ENCODE results near the gene ZBTB22. TPM values are rescaled to one million over a fixed set of nuclear protein-coding genes. Genes with fewer than 3 reads are reported as not detected.

Gene ZBTB22
- polyA plus RNA-seq, 1 donor (not counting 4 experiments of a cell fraction or from before 2014, with no cell fraction given): 6.5 TPM

DNA sequence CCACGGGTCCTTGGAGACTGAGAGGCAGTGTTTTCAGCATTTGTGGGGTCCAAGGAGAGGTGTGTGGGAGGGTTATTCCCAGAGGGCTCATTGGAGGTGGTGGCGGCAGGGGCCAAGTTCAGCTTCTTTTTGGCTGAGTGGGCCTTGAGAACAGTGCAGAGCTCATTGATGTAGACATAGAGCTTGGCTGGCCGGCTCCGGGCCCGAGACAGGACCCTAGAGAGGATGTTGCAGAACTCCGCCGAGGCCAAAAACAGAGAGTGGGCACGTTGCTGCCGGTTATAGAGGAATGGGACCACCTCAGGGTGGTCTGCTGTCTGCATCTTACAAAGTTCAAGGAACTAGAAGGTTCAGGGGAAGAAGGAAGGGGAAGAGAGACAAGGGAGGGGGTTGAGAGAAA lies 3.7 kb upstream of the ZBTB22 start:
- peak overlapping the region; percentile 4 to 65 (median 25) for H3K4me3 ChIP-seq (ENCODE audit: control insufficient read depth in 2 of 3, extremely low read depth in 1 of 3, insufficient read depth in 2 of 3, low read depth in 1 of 3, low read length in 3 of 3)
- no peak overlapping the region for H2AFZ ChIP-seq (ENCODE audit: control insufficient read depth, low read length)
- peak overlapping the region; percentile 31 for H3K9ac ChIP-seq (ENCODE audit: control insufficient read depth, extremely low read depth, insufficient read depth, low read length)
- peak overlapping the region; percentile 80 for H3K27ac ChIP-seq (ENCODE audit: control insufficient read depth, insufficient read depth, low read length)
- TF ChIP-seq, protein P1, sequence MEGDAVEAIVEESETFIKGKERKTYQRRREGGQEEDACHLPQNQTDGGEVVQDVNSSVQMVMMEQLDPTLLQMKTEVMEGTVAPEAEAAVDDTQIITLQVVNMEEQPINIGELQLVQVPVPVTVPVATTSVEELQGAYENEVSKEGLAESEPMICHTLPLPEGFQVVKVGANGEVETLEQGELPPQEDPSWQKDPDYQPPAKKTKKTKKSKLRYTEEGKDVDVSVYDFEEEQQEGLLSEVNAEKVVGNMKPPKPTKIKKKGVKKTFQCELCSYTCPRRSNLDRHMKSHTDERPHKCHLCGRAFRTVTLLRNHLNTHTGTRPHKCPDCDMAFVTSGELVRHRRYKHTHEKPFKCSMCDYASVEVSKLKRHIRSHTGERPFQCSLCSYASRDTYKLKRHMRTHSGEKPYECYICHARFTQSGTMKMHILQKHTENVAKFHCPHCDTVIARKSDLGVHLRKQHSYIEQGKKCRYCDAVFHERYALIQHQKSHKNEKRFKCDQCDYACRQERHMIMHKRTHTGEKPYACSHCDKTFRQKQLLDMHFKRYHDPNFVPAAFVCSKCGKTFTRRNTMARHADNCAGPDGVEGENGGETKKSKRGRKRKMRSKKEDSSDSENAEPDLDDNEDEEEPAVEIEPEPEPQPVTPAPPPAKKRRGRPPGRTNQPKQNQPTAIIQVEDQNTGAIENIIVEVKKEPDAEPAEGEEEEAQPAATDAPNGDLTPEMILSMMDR (optimal IDR thresholded peaks at IDR 0.05 in 1 of 3, IDR thresholded peaks at IDR 0.05 in 1 of 3, conservative IDR thresholded peaks at IDR 0.05 in 1 of 3; ENCODE audit: extremely low read depth in 1 of 3, insufficient read depth in 2 of 3, low read length in 3 of 3): no peak
- no peaks in the 10 kb centered on the region for H3K9me3 ChIP-seq (ENCODE audit: control insufficient read depth, low read depth, low read length)
- dilution Hi-C loops (cut with MboI; ENCODE audit: extremely low pct_ligation_motif_present, low sequenced_read_pairs): no loop called here
- H3K9me1 ChIP-seq (ENCODE audit: control insufficient read depth, extremely low read depth, insufficient read depth, low read length): no peaks in the 10 kb centered on the region
- peak overlapping the region; percentile 94 for H3K4me2 ChIP-seq (ENCODE audit: control insufficient read depth, extremely low read depth, insufficient read depth, low read depth, low read length)
- FAIRE-seq: no peak
- no peak for DNase-seq (ENCODE audit: low read depth, low spot score)
- H3K79me2 ChIP-seq (ENCODE audit: control insufficient read depth, insufficient read depth, low read length): peaks cover 41% of the 10 kb centered on the region
- peaks cover 20 to 27% of the 10 kb centered on the region in 2 experiments for H3K36me3 ChIP-seq (ENCODE audit: control insufficient read depth in 2 of 2, extremely low read depth in 1 of 2, insufficient read depth in 2 of 2, low read length in 2 of 2)
- H3K27me3 ChIP-seq (ENCODE audit: control insufficient read depth, extremely low read depth, insufficient read depth, low read length): no peaks in the 10 kb centered on the region
- no peaks in the 10 kb centered on the region for H4K20me1 ChIP-seq (ENCODE audit: control insufficient read depth, extremely low read depth, insufficient read depth, low read length)
- peaks cover 45% of the 10 kb centered on the region for H3K4me1 ChIP-seq (ENCODE audit: control insufficient read depth, extremely low read depth, insufficient read depth, low read length)

DNA sequence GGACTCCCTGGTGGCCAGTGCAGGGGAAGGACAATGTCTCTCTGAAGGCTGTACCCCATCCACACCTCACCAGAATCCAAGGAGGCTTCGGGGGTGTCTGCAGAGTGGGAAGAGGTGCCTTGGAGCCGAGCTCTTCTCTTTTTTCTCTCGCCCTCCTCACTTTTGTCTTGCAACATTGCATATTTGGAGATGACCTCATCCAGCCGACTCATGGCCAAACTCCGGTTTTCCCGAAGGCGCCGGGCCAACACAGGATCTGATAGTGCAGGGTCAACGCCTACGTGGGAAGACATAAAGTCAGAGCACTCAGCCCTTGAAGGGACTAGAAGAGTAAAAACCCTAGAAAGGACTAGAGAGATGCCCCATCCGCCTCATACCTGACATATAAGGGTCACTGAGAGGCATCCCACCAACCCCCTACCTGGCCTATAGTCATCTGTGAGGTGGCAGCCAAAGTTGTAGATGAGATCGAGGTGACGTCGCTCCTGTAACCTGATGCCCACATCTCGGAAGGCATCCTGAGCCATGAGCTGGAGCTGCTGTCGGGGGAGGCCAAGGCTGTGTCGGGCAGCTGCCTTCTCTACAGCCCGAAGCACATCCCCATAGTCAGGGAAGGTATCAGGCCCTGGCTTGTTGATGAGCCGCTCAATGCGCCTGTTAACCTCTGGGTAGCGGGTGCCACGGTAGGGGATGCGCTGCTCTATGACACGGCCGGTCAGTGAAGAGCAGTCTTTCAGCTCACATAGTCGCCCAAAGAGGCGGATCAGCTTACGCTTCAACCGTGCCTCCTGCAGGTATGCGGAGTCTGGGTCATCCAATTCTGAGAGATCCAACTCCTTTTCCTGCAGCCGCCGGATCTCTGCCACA lies 3.0 kb upstream of the ZBTB22 start:
- H3K9me3 ChIP-seq (ENCODE audit: control insufficient read depth, low read depth, low read length): no peaks in the 10 kb centered on the region
- peak overlapping the region; percentile 31 for H3K9ac ChIP-seq (ENCODE audit: control insufficient read depth, extremely low read depth, insufficient read depth, low read length)
- FAIRE-seq (no peak), DNase-seq (ENCODE audit: low read depth, low spot score) (no peak)
- peaks cover 22 to 30% of the 10 kb centered on the region in 2 experiments for H3K36me3 ChIP-seq (ENCODE audit: control insufficient read depth in 2 of 2, extremely low read depth in 1 of 2, insufficient read depth in 2 of 2, low read length in 2 of 2)
- peak overlapping the region; percentile 80 for H3K27ac ChIP-seq (ENCODE audit: control insufficient read depth, insufficient read depth, low read length)
- peak overlapping the region; percentile 94 for H3K4me2 ChIP-seq (ENCODE audit: control insufficient read depth, extremely low read depth, insufficient read depth, low read depth, low read length)
- no peak overlapping the region for H2AFZ ChIP-seq (ENCODE audit: control insufficient read depth, low read length)
- H3K79me2 ChIP-seq (ENCODE audit: control insufficient read depth, insufficient read depth, low read length): peaks cover 41% of the 10 kb centered on the region
- H3K9me1 ChIP-seq (ENCODE audit: control insufficient read depth, extremely low read depth, insufficient read depth, low read length): no peaks in the 10 kb centered on the region
- peak overlapping the region; percentile 4 to 25 (median 25) for H3K4me3 ChIP-seq (ENCODE audit: control insufficient read depth in 2 of 3, extremely low read depth in 1 of 3, insufficient read depth in 2 of 3, low read depth in 1 of 3, low read length in 3 of 3)
- no peaks in the 10 kb centered on the region for H3K27me3 ChIP-seq (ENCODE audit: control insufficient read depth, extremely low read depth, insufficient read depth, low read length)
- dilution Hi-C loops (cut with MboI; ENCODE audit: extremely low pct_ligation_motif_present, low sequenced_read_pairs): no loop called here
- TF ChIP-seq, protein P1 (optimal IDR thresholded peaks at IDR 0.05 in 1 of 3, IDR thresholded peaks at IDR 0.05 in 1 of 3, conservative IDR thresholded peaks at IDR 0.05 in 1 of 3; ENCODE audit: extremely low read depth in 1 of 3, insufficient read depth in 2 of 3, low read length in 3 of 3): no peak
- TF ChIP-seq EZH2 (IDR thresholded peaks at IDR 0.05; ENCODE audit: low read length): no peak
- peaks cover 45% of the 10 kb centered on the region for H3K4me1 ChIP-seq (ENCODE audit: control insufficient read depth, extremely low read depth, insufficient read depth, low read length)
- H4K20me1 ChIP-seq (ENCODE audit: control insufficient read depth, extremely low read depth, insufficient read depth, low read length): no peaks in the 10 kb centered on the region
